HFF-Myc (cell line): ENCODE measurements around the gene CHST11.
A peak's percentile ranks its signal among the peaks of the same experiment; 100 is the strongest.

Experiments
- DNase-seq: peaks from one replicate; pipeline ENCODE4 v3.0.0-alpha.2; 2011; ENCODE audit warnings: low read depth; ENCODE audit errors: extremely low read depth
- H3K4me3 ChIP-seq: replicated peaks from 2 replicates; pipeline ENCODE4 v1.5.1; 2011; ENCODE audit warnings: low read depth, mild to moderate bottlenecking, control low read depth, low read length
- TF ChIP-seq, protein P1 (sequence below): IDR thresholded peaks from 2 replicates; pipeline ENCODE4 v1.5.1; 2012; ENCODE audit warnings: mild to moderate bottlenecking, low read depth, low read length, control low read depth; ENCODE audit errors: missing control alignments

Gene CHST11

DNA sequence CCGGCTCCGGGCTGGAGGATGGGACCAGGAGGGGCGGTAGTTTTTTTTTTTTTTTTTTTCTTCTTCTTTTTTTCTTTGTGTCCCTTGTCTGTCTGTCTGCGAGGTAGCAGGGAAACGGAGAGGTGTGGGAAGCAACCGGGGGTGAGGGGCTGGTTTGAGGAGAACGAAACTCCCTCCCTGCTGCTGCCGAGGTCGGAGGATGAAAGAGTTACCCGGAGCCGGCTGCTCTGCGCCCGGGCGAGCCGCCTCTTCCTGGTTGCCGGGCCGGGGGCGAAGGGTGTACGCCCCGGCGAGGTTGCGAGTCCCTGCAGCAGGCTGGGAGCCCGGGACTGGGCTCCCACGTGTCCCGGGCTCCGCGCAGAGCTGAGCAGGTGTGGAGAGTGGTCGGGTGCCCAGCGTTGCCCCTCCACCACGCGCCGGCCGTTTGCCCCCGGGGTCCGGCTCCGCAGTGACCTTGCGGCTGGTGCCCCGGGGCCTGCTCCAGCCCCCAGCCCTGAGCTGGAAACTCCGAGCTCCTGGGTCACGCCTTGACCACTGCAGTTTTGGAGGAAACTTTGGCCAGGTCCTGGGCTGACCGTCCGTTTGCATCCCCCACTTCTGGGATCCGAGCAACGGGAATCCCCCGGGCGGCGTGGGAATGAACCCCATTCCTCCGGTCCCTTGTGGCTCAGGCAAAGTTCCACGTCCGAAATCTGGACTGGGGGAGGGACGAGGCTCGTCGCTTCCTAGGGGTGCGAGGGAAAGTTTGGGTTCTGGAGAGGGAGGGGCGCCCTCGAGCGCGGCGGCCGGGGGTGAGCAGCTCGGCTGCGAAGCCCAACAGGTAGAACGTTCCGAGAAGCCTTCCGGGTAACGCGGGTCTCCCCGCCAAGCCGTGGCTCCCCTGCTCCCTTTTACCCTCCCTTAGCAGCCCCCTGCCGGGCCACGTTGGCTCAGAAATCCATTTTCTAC is 1.3 kb downstream of the CHST11 start:
- DNase-seq: no peak
- TF ChIP-seq, protein P1, sequence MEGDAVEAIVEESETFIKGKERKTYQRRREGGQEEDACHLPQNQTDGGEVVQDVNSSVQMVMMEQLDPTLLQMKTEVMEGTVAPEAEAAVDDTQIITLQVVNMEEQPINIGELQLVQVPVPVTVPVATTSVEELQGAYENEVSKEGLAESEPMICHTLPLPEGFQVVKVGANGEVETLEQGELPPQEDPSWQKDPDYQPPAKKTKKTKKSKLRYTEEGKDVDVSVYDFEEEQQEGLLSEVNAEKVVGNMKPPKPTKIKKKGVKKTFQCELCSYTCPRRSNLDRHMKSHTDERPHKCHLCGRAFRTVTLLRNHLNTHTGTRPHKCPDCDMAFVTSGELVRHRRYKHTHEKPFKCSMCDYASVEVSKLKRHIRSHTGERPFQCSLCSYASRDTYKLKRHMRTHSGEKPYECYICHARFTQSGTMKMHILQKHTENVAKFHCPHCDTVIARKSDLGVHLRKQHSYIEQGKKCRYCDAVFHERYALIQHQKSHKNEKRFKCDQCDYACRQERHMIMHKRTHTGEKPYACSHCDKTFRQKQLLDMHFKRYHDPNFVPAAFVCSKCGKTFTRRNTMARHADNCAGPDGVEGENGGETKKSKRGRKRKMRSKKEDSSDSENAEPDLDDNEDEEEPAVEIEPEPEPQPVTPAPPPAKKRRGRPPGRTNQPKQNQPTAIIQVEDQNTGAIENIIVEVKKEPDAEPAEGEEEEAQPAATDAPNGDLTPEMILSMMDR: no peak

DNA sequence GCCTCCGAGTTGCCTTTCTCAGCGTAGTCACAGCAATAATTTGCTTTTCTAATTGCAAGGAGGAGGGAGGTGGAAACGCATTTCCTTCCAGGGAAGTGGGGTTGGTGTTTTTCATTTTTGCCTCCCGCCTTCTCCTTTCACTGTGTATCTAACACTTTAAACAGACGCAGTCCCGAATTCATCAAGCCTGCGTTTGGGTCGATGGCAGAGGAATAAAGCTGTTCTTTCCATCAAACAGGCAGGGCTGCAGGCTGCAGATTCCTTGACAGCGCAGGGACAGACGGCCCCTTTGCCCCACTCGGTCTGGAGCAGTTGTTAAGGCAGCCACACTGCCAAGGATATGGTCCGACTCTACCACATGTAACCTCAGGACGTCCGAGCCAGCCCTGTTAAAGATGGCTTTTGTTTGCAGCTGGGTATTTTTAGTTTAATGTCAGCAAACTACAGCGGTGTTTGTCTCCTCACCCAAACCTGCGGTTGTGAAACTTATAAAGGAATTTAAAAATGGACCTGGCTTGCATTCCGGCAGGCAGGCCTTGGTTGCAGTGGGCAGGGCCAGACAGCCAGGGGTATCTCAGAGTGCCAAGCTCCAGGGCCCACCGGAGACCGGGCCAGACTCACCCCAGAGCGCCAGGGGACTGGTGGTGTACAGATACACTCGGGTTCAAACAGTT is 2.1 kb downstream of the CHST11 start:
- peak overlapping the region; percentile 92 for H3K4me3 ChIP-seq
- DNase-seq: no peak
- TF ChIP-seq, protein P1: no peak

More for the DNA sequence above, 1.3 kb downstream of the CHST11 start:
- H3K4me3 ChIP-seq: peak overlapping the region; percentile 92

DNA sequence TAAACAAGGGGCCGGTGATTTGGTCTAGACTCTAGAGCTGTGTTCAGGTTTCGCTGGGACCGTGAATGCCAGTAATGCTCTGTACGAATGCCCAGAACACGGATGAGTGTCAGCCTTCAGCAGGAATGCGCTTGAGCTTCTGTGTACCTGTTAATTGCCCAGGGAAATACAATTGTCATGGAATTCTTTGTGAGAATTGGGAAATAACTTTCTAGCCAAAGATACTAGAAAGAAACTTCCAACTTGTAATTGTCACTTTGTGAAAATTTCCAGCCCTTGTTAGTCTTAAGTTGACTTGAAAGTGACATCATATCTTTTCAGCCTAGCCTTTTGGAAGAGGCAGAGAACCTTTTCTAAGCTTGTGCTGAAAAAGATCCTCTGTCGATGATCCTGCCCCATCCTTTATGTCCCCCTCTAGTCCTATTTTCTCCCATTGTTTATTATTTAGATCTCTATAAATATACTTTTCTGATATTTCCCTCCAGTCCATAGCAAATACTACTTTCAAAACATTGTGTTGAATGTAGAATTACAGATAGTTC is 2.7 kb downstream of the CHST11 start:
- peak overlapping the region; percentile 92 for H3K4me3 ChIP-seq
- TF ChIP-seq, protein P1: no peak
- no peak for DNase-seq

DNA sequence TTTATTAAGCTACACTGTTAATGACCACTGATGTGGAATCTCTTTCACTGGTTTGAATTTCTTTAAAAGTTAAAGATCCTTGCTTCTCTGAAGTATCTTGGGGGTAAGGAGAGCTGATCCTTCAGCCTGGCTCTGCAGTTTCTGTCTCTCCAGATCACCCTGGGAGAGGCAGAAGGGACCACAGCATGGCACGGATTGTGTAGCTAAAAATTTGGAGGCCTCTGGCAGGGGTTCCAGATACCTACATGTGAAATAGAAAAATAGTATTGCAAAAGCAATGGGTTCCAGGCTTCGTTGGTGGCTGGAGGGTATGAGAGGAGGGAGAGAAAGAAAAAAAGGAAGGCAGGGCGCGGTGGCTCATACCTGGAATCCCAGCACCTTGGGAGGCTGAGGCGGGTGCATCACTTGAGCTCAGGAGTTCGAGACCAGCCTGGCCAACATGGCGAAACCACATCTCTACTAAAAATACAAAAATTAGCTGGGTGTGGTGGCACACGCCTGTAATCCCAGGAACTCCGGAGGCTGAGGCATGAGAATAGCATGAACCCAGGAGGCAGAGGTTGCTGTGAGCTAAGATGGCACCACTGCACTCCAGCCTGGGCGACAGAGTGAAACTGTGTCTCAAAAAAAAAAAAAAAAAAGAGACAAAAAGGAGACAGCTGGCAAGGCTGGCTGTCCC is 3.4 kb downstream of the CHST11 start:
- TF ChIP-seq, protein P1: no peak

DNA sequence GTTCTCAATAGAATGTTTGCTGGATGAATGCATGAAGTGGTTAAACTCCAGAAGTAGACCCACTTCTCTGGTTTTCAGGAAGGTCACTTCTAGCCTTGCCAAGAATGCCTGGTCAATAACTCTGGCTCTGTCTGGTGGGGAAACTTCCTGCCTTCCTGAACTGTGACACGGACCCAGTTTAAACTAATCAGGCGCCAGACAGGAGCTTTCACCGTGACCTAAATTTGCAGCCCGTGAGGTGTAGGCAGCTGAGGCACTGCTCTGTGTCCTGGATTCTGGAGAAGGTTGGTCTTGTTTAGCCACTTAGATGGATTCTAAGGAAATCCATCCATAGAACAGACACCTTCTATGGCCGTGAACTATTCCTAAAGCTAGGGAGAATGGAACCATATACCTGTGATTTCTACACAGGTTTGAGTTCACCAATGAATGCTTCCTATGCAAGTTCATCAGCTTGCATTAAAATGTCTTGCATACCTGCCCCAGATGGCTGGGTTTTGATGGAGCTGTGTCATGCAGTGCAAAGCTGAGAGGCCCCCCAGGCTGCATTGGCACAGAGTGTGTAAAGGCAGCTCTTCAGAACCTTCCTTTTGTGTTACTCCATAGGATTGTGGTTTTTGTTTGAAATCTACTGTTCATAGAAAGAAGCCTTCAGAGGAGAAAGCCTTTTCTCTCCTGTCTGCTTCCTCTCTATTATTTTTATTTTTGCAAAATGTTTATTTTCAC is 4.4 kb downstream of the CHST11 start:
- no peak for DNase-seq

More for the DNA sequence above, 3.4 kb downstream of the CHST11 start:
- H3K4me3 ChIP-seq: no peak overlapping the region
- DNase-seq: no peak

More for the DNA sequence above, 4.4 kb downstream of the CHST11 start:
- no peak overlapping the region for H3K4me3 ChIP-seq
- TF ChIP-seq, protein P1: no peak
